Measurements from ENCODE around the gene CES5A. TPM values are rescaled to one million over a fixed set of nuclear protein-coding genes. Genes with fewer than 3 reads are reported as not detected.

CES5A gene
- total and polyA plus RNA-seq, 9 donors = not detected

DNA sequence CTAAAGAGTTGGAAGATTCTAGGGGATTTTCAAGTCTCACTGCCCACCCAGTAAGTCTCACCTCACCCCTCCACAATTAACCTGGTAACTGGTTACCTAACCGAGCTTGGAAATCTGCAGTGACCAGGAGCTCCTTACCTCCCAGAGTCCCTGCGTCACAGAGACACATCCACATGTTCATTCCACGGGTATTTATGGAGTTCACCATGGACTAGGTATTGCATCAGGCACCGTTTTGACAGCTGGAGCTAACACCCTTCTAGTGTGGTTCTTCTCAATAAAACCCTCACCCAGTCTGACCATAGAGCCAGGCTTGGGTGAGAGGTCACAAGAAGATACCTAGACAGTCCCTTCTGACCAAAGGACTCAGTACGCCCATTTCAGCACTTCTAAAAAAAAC lies 2.1 kb downstream of the CES5A start:
- Histone ChIP-seq H3K9me3 (no peaks in the 10 kb centered on the region), H3K4me1 (ENCODE audit: insufficient read depth) (no peaks in the 10 kb centered on the region), H3K27ac (no peak overlapping the region), H3K4me3 (no peak overlapping the region), H3K36me3 (no peaks in the 10 kb centered on the region), H3K27me3 (no peaks in the 10 kb centered on the region)
- intact Hi-C loops (cut with DNase I) = no loop called here
- TF ChIP-seq, protein P1, sequence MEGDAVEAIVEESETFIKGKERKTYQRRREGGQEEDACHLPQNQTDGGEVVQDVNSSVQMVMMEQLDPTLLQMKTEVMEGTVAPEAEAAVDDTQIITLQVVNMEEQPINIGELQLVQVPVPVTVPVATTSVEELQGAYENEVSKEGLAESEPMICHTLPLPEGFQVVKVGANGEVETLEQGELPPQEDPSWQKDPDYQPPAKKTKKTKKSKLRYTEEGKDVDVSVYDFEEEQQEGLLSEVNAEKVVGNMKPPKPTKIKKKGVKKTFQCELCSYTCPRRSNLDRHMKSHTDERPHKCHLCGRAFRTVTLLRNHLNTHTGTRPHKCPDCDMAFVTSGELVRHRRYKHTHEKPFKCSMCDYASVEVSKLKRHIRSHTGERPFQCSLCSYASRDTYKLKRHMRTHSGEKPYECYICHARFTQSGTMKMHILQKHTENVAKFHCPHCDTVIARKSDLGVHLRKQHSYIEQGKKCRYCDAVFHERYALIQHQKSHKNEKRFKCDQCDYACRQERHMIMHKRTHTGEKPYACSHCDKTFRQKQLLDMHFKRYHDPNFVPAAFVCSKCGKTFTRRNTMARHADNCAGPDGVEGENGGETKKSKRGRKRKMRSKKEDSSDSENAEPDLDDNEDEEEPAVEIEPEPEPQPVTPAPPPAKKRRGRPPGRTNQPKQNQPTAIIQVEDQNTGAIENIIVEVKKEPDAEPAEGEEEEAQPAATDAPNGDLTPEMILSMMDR (IDR thresholded peaks at IDR 0.05) = no peak
- TF ChIP-seq EP300 (IDR thresholded peaks at IDR 0.05) (no peak), POLR2A (IDR thresholded peaks at IDR 0.05) (no peak)
- 75 to 85% (median 81%) methylated on average over 5 of the region's 5 CpGs for WGBS, 3 donors
- DNase-seq = no peak

- Histone ChIP-seq H3K9me3 (no peaks in the 10 kb centered on the region), H3K27me3 (no peaks in the 10 kb centered on the region), H3K36me3 (no peaks in the 10 kb centered on the region), H3K27ac (no peak overlapping the region), H3K4me1 (ENCODE audit: insufficient read depth) (no peaks in the 10 kb centered on the region), H3K4me3 (no peak overlapping the region)
- 71 to 74% (median 74%) methylated on average over 7 of the region's 7 CpGs for WGBS, 3 donors
- DNase-seq = no peak
- TF ChIP-seq, protein P1 (IDR thresholded peaks at IDR 0.05) = no peak
- TF ChIP-seq EP300 (IDR thresholded peaks at IDR 0.05) = no peak
- TF ChIP-seq POLR2A (IDR thresholded peaks at IDR 0.05) = no peak
- intact Hi-C loops (cut with DNase I) = no loop called here
Observed at GRCh38 chr16:55872130-55872529, 3.0 kb downstream of the CES5A start.

DNA sequence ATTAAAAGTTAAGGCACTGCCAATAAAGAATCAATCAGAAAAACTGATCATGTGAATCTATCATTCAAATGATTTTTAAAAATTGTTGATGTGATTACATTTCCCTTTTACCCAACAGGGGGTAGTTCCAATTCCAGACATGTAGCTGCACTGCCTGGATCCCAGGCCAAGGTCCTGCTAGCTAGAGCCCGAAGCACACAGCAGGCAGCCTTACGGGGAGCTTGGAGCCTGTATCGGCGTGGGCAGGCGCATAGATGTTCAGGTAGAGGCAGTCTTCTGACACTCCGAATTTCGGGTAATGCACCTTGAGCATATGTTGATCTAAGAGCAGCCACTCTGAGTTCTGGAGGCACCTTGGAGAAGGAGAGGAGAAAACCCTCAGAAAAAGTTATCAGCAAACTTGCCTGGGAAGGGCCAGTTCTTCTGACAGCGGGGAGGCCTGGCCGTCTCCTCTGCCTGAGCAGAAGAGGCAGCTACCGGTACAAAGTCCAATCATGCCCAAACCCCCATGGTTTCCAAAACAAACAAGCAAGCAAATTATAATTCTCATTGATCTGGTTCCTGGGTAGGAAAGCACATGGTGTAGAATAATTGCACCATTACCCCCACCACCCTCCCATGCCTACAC lies 3.6 kb downstream of the CES5A start:
- WGBS, 3 donors = 77 to 81% (median 77%) methylated on average over 10 of the region's 10 CpGs

DNA sequence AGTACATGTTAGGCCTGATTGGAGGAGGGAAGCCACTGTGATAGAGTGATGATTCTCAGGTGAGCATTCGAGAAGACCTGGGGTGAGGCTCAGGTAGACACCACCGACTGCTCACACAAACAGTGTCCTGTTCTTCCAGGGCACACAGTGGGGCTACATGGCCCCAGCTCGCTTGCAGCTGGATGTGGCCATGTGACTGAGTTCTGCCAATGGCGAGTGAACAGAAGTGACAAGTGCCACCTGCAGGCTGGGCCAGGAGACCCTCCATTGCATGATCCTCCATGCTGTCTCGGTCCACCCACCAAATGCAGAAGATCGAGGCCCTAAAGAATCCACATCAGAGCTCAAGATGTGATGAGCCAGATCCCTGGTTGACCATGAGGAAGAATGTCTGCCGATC lies 6.2 kb downstream of the CES5A start:
- Histone ChIP-seq H3K4me1 (ENCODE audit: insufficient read depth) (no peaks in the 10 kb centered on the region), H3K27ac (no peak overlapping the region), H3K27me3 (no peaks in the 10 kb centered on the region), H3K4me3 (no peak overlapping the region), H3K36me3 (no peaks in the 10 kb centered on the region), H3K9me3 (no peaks in the 10 kb centered on the region)
- WGBS, 3 donors = 79 to 84% (median 82%) methylated on average over 7 of the region's 7 CpGs
- TF ChIP-seq EP300 (IDR thresholded peaks at IDR 0.05) (no peak), POLR2A (IDR thresholded peaks at IDR 0.05) (no peak)
- TF ChIP-seq, protein P1 (IDR thresholded peaks at IDR 0.05) = no peak
- no peak for DNase-seq
- intact Hi-C loops (cut with DNase I) = no loop called here

More for the DNA sequence above, 3.6 kb downstream of the CES5A start:
- H3K27me3 ChIP-seq = no peaks in the 10 kb centered on the region
- intact Hi-C loops (cut with DNase I) = no loop called here
- no peaks in the 10 kb centered on the region for H3K4me1 ChIP-seq (ENCODE audit: insufficient read depth)
- DNase-seq = no peak
- no peak overlapping the region for H3K4me3 ChIP-seq
- no peaks in the 10 kb centered on the region for H3K9me3 ChIP-seq
- no peak overlapping the region for H3K27ac ChIP-seq
- TF ChIP-seq EP300 (IDR thresholded peaks at IDR 0.05) (no peak), POLR2A (IDR thresholded peaks at IDR 0.05) (no peak)
- TF ChIP-seq, protein P1 (IDR thresholded peaks at IDR 0.05) = no peak
- no peaks in the 10 kb centered on the region for H3K36me3 ChIP-seq
